NCI-H345 treated with DMSO at 0.1 percent for 48 hours (cell line): ENCODE results near the gene URGCP.
"Not testable (repeated sequence)": the region's sequence is repeated elsewhere in the genome, so short reads cannot be mapped to it uniquely, and the experiment has no call there.

Experiments
- DNase-seq: peaks from one replicate; lab custom pipeline; 2025; ENCODE audit not compliant: unreplicated experiment; lab: John Stamatoyannopoulos, UW

Gene URGCP

DNA sequence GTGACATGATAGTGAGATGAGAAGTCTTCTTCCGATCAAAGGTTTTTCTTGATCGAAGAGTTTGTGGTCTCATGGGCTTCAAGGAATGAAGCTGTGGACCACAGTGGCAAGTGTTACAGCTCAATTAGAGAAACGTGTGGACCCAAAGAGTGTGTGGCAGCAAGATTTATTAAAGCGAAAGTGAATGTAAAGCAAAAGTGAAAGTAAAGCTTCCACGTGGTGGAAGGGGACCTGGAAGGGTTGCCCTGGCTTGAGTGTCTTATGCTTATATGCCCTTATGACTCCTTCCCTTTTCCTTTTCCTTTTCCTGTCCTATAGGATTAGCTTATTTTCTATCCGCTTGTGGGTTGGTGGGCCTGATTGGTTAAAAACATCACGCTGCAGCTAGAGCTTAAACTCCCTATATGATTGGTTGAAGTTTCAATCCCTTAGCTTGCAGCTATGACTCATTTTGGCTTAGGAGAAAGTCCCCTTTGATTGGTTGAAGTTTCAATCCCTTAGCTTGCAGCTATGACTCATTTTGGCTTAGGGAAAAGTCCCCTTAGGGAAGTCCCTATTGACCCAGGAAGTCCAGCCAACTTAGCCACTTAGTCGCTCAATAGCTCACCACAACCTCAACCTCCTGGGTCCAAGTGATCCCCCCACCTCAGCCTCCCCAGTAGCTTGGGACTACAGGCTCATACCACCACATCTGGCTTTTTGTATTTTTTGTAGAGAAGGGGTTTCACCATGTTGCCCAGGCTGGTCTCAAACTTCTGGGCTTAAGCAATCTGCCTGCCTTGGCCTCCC lies 71.7 kb downstream of the URGCP start:
- DNase-seq: no peak

DNA sequence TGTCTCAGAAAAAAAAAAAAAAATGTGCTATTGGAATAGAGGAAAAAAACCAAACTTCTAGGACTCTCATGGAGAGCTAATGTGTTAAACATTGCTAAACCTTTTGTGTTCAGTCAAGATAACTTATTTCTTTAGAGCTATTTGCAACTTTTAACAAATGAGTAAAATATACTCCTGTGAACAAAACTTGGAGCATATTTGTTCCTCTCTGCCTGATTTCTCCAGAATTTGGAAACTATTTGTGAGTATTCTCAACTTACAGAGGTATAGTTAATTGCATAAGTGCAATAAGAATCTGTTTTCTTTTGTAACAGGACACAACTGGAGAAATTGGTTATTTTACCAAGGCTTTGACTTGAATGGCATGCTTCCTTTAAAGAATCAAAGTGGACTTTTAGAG lies 75.5 kb downstream of the URGCP start:
- DNase-seq: not testable (repeated sequence)
